Hepatocyte (in vitro differentiated cells): Measurements from ENCODE around the gene CDH4. TPM values are rescaled to one million over a fixed set of nuclear protein-coding genes. Genes with fewer than 3 reads are reported as not detected.

ENCODE experiments used
- DNase-seq: peaks from one replicate; pipeline ENCODE4 v3.0.0-alpha.2; 2016; ENCODE audit warnings: low spot score
- H2AFZ ChIP-seq: fragments of 200-600 bp; sonication (generic); 2 replicates; pipeline ENCODE4 v1.6.0; 2016; ENCODE audit warnings: antibody characterized with exemption, mild to moderate bottlenecking
- H3K27ac ChIP-seq: fragments of 200-600 bp; sonication (generic); 2 replicates; pipeline ENCODE4 v1.5.1; 2016; ENCODE audit warnings: mild to moderate bottlenecking
- H3K27me3 ChIP-seq: fragments of 200-600 bp; sonication (generic); 2 replicates; pipeline ENCODE4 v1.6.1; 2016
- H3K36me3 ChIP-seq: fragments of 200-600 bp; sonication (generic); replicated peaks from 2 replicates; pipeline ENCODE4 v1.5.1; 2016; ENCODE audit warnings: low read depth; ENCODE audit not compliant: insufficient read depth
- H3K4me1 ChIP-seq: fragments of 200-600 bp; sonication (generic); 2 replicates; pipeline ENCODE4 v1.5.1; 2016; ENCODE audit warnings: mild to moderate bottlenecking, moderate library complexity; ENCODE audit not compliant: insufficient read depth
- H3K4me2 ChIP-seq: fragments of 200-600 bp; sonication (generic); 2 replicates; pipeline ENCODE4 v1.6.0; 2016
- H3K4me3 ChIP-seq: fragments of 200-600 bp; sonication (generic); 2 replicates; pipeline ENCODE4 v1.5.1; 2016; ENCODE audit warnings: mild to moderate bottlenecking
- H3K79me2 ChIP-seq: fragments of 200-600 bp; sonication (generic); 2 replicates; pipeline ENCODE4 v1.6.0; 2017; ENCODE audit warnings: mild to moderate bottlenecking
- H3K9me2 ChIP-seq: fragments of 200-600 bp; sonication (generic); replicated peaks from 2 replicates; pipeline ENCODE4 v1.6.0; 2017; ENCODE audit warnings: mild to moderate bottlenecking; ENCODE audit not compliant: insufficient read depth
- H3K9me3 ChIP-seq: fragments of 200-600 bp; sonication (generic); 2 replicates; pipeline ENCODE4 v1.5.1; 2016; ENCODE audit warnings: low read depth, mild to moderate bottlenecking
- H4K20me1 ChIP-seq: fragments of 200-600 bp; sonication (generic); 2 replicates; pipeline ENCODE4 v1.6.0; 2016; ENCODE audit warnings: mild to moderate bottlenecking; ENCODE audit not compliant: insufficient read depth, poor library complexity, severe bottlenecking
- CTCF ChIP-seq: fragments of 200-600 bp; sonication (generic); IDR thresholded peaks from 2 replicates; pipeline ENCODE4 v1.5.1; 2016; ENCODE audit warnings: antibody characterized with exemption, mild to moderate bottlenecking; ENCODE audit not compliant: poor library complexity
- EZH2 ChIP-seq: fragments of 200-600 bp; sonication (generic); IDR thresholded peaks from 2 replicates; pipeline ENCODE4 v1.6.1; 2016; ENCODE audit warnings: antibody characterized with exemption, mild to moderate bottlenecking, borderline replicate concordance
- EZH2phosphoT487 ChIP-seq: fragments of 200-600 bp; sonication (generic); IDR thresholded peaks from one replicate; pipeline ENCODE4 v1.6.1; 2018; ENCODE audit warnings: antibody characterized with exemption, mild to moderate bottlenecking, low read depth, moderate library complexity; ENCODE audit not compliant: unreplicated experiment, severe bottlenecking
- WGBS: methylation state at CpG from one replicate; pipeline ENCODE4 v1.1.6; 2016; ENCODE audit warnings: low lambda C conversion rate; ENCODE audit errors: missing lambda C conversion rate; 5-methylcytosine and 5-hydroxymethylcytosine counted together
- polyA plus RNA-seq: library from polyadenylated mRNA; unstranded; fragments of >200 nt; fragmentation: Nextera tagmentation; extraction: Ambion mirVana; gene quantifications from 2 replicates; pipeline ENCODE4 v1.2.1, GENCODE V29; 2016
- total RNA-seq: library from RNA; depleted of rRNA; stranded (reverse); fragments of >200 nt; gene quantifications from 2 replicates; pipeline ENCODE4 v1.2.3, GENCODE V29; 2014

The CDH4 gene
- total and polyA plus RNA-seq, 2 experiments from 2014 or later = 0.53 to 0.73 TPM

GRCh38 chr20:61677928-61678327, 425.9 kb downstream of the CDH4 start:
- Histone ChIP-seq H4K20me1 (no peaks in the 10 kb centered on the region), H2AFZ (no peak overlapping the region), H3K27me3 (no peaks in the 10 kb centered on the region), H3K27ac (no peak overlapping the region), H3K9me2 (no peaks in the 10 kb centered on the region), H3K4me2 (no peak overlapping the region), H3K4me3 (no peak overlapping the region), H3K79me2 (no peaks in the 10 kb centered on the region), H3K36me3 (no peaks in the 10 kb centered on the region), H3K9me3 (no peaks in the 10 kb centered on the region), H3K4me1 (no peaks in the 10 kb centered on the region)
- 61% methylated on average over 2 of the region's 2 CpGs for WGBS
- DNase-seq = no peak
- TF ChIP-seq EZH2phosphoT487 (no peak), CTCF (no peak), EZH2 (no peak)

GRCh38 chr20:61678437-61678836, 426.4 kb downstream of the CDH4 start:
- Histone ChIP-seq H3K27ac (no peak overlapping the region), H3K27me3 (no peaks in the 10 kb centered on the region), H3K79me2 (no peaks in the 10 kb centered on the region), H3K4me1 (peaks cover 3% of the 10 kb centered on the region), H3K9me2 (no peaks in the 10 kb centered on the region), H2AFZ (no peak overlapping the region), H3K9me3 (no peaks in the 10 kb centered on the region), H3K36me3 (no peaks in the 10 kb centered on the region), H3K4me3 (no peak overlapping the region), H4K20me1 (no peaks in the 10 kb centered on the region), H3K4me2 (no peak overlapping the region)
- 92% methylated on average over 8 of the region's 8 CpGs for WGBS
- TF ChIP-seq EZH2phosphoT487 (no peak), EZH2 (no peak), CTCF (no peak)
- no peak for DNase-seq

- Histone ChIP-seq H3K79me2 (no peaks in the 10 kb centered on the region), H3K4me1 (peaks cover 14% of the 10 kb centered on the region), H3K4me2 (no peak overlapping the region), H3K27me3 (no peaks in the 10 kb centered on the region), H4K20me1 (no peaks in the 10 kb centered on the region), H3K27ac (no peak overlapping the region), H3K4me3 (no peak overlapping the region), H3K9me2 (no peaks in the 10 kb centered on the region), H3K36me3 (no peaks in the 10 kb centered on the region), H3K9me3 (no peaks in the 10 kb centered on the region), H2AFZ (no peak overlapping the region)
- no peak for TF ChIP-seq CTCF
- no peak for TF ChIP-seq EZH2phosphoT487
- TF ChIP-seq EZH2 = no peak
- 94% methylated on average over 10 of the region's 10 CpGs for WGBS
- DNase-seq = no peak
Measured at GRCh38 chr20:61679473-61679872, 427.4 kb downstream of the CDH4 start.

- no peak overlapping the region for H2AFZ ChIP-seq
- no peak overlapping the region for H3K27ac ChIP-seq
- peaks cover 15% of the 10 kb centered on the region for H3K4me1 ChIP-seq
- H3K79me2 ChIP-seq = no peaks in the 10 kb centered on the region
- no peaks in the 10 kb centered on the region for H3K27me3 ChIP-seq
- no peaks in the 10 kb centered on the region for H3K9me2 ChIP-seq
- H3K4me3 ChIP-seq = no peak overlapping the region
- H3K4me2 ChIP-seq = no peak overlapping the region
- no peak for TF ChIP-seq EZH2phosphoT487
- TF ChIP-seq CTCF = no peak
- no peak for TF ChIP-seq EZH2
- H3K9me3 ChIP-seq = no peaks in the 10 kb centered on the region
- 95% methylated on average over 7 of the region's 7 CpGs for WGBS
- H4K20me1 ChIP-seq = no peaks in the 10 kb centered on the region
- DNase-seq = no peak
- no peaks in the 10 kb centered on the region for H3K36me3 ChIP-seq
Measured at GRCh38 chr20:61680096-61680495, 428.0 kb downstream of the CDH4 start.
